Coronary artery (tissue), 2 donors: ENCODE results near the gene DGCR2.
A peak's percentile ranks its signal among the peaks of the same experiment; 100 is the strongest.

Experiments used
- DNase-seq: peaks from one replicate; pipeline ENCODE4 v3.0.0-alpha.2; 2017; ENCODE audit warnings: low spot score
- H3K27ac ChIP-seq, 2 donors: fragments of 200-600 bp; sonication (generic); one replicate each; pipeline ENCODE4 v1.5.1; 2016 to 2019
- H3K4me3 ChIP-seq: fragments of 200-600 bp; sonication (generic); 2 replicates; pipeline ENCODE4 v1.5.1; 2016; ENCODE audit warnings: mild to moderate bottlenecking, moderate library complexity
- CTCF ChIP-seq: fragments of 200-600 bp; sonication (generic); IDR thresholded peaks from one replicate; pipeline ENCODE4 v1.5.1; 2019; ENCODE audit warnings: antibody characterized with exemption

DGCR2 gene

GRCh38 chr22:19125011-19125410, 2.8 kb upstream of the DGCR2 start:
- H3K27ac ChIP-seq: no peak overlapping the region
- TF ChIP-seq CTCF: no peak
- no peak for DNase-seq
- no peak overlapping the region for H3K4me3 ChIP-seq

GRCh38 chr22:19124377-19124776, 2.2 kb upstream of the DGCR2 start:
- Histone ChIP-seq H3K4me3 (no peak overlapping the region), H3K27ac (no peak overlapping the region)
- DNase-seq: no peak
- no peak for TF ChIP-seq CTCF

- DNase-seq: no peak
- TF ChIP-seq CTCF: no peak
- Histone ChIP-seq H3K4me3 (no peak overlapping the region), H3K27ac (no peak overlapping the region)
Observed at GRCh38 chr22:19123936-19124335, 1.7 kb upstream of the DGCR2 start.

- Histone ChIP-seq H3K27ac (peak overlapping the region; percentile 84 to 91), H3K4me3 (peak overlapping the region; percentile 86)
- DNase-seq: no peak
- no peak for TF ChIP-seq CTCF
Observed at GRCh38 chr22:19122752-19123492, 710 bp upstream of the DGCR2 start.

- Histone ChIP-seq H3K27ac (peak overlapping the region; percentile 84 to 91), H3K4me3 (peak overlapping the region; percentile 86)
- DNase-seq: peak; percentile 81
- TF ChIP-seq CTCF: no peak
Observed at GRCh38 chr22:19121631-19122142, 525 bp downstream of the DGCR2 start.

GRCh38 chr22:19120829-19121630, 1.2 kb downstream of the DGCR2 start:
- no peak for DNase-seq
- H3K27ac ChIP-seq: peak overlapping the region; percentile 84 to 91
- peak overlapping the region; percentile 86 for H3K4me3 ChIP-seq
- no peak for TF ChIP-seq CTCF
